HTERT RPE-1 (cell line): ENCODE results near the gene TIMM17A.

ENCODE experiments used
- in situ Hi-C: fragments of 300-500 bp; cut with MboI; formaldehyde crosslinking; loops from 4 replicates; pipeline ENCODE4 v1.14.3; 2020; ENCODE audit warnings: low sequenced_read_pairs

The TIMM17A gene

GRCh38 chr1:202013603-202014002 lies 58.3 kb downstream of the TIMM17A start:
- in situ Hi-C loops: loop anchor here (25.0 kb wide), 1 partner anchor 99 kb away; the partner anchor contains the start of gene GPR37L1

- in situ Hi-C loops: loop anchor here (25.0 kb wide), 1 partner anchor 98 kb away; the partner anchor contains the start of gene GPR37L1
These were observed 58.8 kb downstream of the TIMM17A start for GRCh38 chr1:202014060-202014459.

GRCh38 chr1:202014915-202015661 lies 59.8 kb downstream of the TIMM17A start:
- in situ Hi-C loops: loop anchor here (25.0 kb wide), 1 partner anchor 97 kb away; the partner anchor contains the start of gene GPR37L1

- in situ Hi-C loops: loop anchor here (25.0 kb wide), 1 partner anchor 97 kb away; the partner anchor contains the start of gene GPR37L1
These were observed 60.3 kb downstream of the TIMM17A start for GRCh38 chr1:202015662-202015937.

- in situ Hi-C loops: loop anchor here (25.0 kb wide), 1 partner anchor 96 kb away; the partner anchor contains the start of gene GPR37L1
These were observed 60.9 kb downstream of the TIMM17A start for GRCh38 chr1:202016022-202016810.

GRCh38 chr1:202016811-202017748 lies 61.8 kb downstream of the TIMM17A start:
- in situ Hi-C loops: loop anchor here (25.0 kb wide), 1 partner anchor 95 kb away; the partner anchor contains the start of gene GPR37L1

- in situ Hi-C loops: loop anchor here (25.0 kb wide), 1 partner anchor 94 kb away; the partner anchor contains the start of gene GPR37L1
These were observed 62.6 kb downstream of the TIMM17A start for GRCh38 chr1:202017749-202018467.

GRCh38 chr1:202018468-202019234 lies 63.3 kb downstream of the TIMM17A start:
- in situ Hi-C loops: loop anchor here (25.0 kb wide), 1 partner anchor 94 kb away; the partner anchor contains the start of gene GPR37L1

- in situ Hi-C loops: loop anchor here (25.0 kb wide), 1 partner anchor 93 kb away; the partner anchor contains the start of gene GPR37L1
These were observed 63.9 kb downstream of the TIMM17A start for GRCh38 chr1:202019235-202019558.
